HL-60 (cell line): ENCODE results near the gene CRABP1.

ENCODE experiments used
- GABPA ChIP-seq: IDR thresholded peaks from 2 replicates; pipeline ENCODE4 v1.6.1; 2012; ENCODE audit warnings: low read depth
- POLR2AphosphoS5 ChIP-seq: IDR thresholded peaks from 2 replicates; pipeline ENCODE4 v1.6.1; 2012; ENCODE audit warnings: low read depth
- SPI1 ChIP-seq: IDR thresholded peaks from 2 replicates; pipeline ENCODE4 v1.6.1; 2012; ENCODE audit warnings: low read depth, mild to moderate bottlenecking, borderline replicate concordance
- TF ChIP-seq, protein P1 (sequence below): IDR thresholded peaks from one replicate; pipeline ENCODE4 v1.5.1; 2011; ENCODE audit warnings: low read length, control low read depth, inconsistent platforms; ENCODE audit not compliant: insufficient read depth
- TF ChIP-seq, protein P2 (sequence below): IDR thresholded peaks from 2 replicates; pipeline ENCODE4 v1.6.1; 2012; ENCODE audit warnings: low read depth; ENCODE audit not compliant: insufficient replicate concordance

DNA sequence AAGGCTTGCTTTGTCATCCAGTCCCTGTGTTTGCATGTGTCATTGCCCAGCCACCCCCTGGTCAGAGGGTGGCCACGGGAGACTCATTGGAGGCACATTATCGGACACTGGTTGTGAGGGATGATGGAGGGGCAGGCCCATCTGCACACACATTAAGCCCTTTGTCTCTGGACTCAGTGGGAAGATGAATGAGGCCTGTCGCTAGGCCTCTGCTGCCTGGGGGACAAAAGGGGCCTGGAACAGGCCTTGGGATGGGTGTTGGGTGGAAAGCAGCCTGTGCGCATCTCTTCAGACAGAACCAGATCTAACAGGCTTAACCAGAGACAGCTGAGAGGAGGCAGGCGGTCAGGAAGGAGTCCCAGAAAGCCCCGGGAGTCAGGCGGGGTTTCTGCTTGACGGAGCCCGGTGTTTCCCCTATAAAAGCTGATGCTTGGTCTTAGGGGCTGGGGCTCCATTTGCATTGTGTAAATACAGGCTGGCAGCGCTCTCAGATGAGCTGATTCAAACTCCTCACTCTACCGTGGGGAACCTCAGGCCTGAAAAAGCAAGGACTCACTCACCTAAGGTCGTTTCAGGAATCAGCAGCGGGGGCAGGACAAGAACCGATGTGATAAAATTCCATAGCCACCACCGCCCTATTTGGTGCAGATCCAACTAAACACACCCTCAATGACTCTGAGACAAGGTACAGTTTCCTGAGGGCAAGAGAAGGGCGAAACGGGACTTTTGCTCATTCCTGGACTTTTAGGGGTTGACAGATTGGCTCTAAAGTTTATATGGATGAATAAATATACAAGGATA lies 23.7 kb upstream of the CRABP1 start:
- TF ChIP-seq POLR2AphosphoS5 (no peak), GABPA (no peak), SPI1 (no peak)
- TF ChIP-seq, protein P1, sequence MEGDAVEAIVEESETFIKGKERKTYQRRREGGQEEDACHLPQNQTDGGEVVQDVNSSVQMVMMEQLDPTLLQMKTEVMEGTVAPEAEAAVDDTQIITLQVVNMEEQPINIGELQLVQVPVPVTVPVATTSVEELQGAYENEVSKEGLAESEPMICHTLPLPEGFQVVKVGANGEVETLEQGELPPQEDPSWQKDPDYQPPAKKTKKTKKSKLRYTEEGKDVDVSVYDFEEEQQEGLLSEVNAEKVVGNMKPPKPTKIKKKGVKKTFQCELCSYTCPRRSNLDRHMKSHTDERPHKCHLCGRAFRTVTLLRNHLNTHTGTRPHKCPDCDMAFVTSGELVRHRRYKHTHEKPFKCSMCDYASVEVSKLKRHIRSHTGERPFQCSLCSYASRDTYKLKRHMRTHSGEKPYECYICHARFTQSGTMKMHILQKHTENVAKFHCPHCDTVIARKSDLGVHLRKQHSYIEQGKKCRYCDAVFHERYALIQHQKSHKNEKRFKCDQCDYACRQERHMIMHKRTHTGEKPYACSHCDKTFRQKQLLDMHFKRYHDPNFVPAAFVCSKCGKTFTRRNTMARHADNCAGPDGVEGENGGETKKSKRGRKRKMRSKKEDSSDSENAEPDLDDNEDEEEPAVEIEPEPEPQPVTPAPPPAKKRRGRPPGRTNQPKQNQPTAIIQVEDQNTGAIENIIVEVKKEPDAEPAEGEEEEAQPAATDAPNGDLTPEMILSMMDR, result no peak
- TF ChIP-seq, protein P2, sequence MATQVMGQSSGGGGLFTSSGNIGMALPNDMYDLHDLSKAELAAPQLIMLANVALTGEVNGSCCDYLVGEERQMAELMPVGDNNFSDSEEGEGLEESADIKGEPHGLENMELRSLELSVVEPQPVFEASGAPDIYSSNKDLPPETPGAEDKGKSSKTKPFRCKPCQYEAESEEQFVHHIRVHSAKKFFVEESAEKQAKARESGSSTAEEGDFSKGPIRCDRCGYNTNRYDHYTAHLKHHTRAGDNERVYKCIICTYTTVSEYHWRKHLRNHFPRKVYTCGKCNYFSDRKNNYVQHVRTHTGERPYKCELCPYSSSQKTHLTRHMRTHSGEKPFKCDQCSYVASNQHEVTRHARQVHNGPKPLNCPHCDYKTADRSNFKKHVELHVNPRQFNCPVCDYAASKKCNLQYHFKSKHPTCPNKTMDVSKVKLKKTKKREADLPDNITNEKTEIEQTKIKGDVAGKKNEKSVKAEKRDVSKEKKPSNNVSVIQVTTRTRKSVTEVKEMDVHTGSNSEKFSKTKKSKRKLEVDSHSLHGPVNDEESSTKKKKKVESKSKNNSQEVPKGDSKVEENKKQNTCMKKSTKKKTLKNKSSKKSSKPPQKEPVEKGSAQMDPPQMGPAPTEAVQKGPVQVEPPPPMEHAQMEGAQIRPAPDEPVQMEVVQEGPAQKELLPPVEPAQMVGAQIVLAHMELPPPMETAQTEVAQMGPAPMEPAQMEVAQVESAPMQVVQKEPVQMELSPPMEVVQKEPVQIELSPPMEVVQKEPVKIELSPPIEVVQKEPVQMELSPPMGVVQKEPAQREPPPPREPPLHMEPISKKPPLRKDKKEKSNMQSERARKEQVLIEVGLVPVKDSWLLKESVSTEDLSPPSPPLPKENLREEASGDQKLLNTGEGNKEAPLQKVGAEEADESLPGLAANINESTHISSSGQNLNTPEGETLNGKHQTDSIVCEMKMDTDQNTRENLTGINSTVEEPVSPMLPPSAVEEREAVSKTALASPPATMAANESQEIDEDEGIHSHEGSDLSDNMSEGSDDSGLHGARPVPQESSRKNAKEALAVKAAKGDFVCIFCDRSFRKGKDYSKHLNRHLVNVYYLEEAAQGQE, result no peak
